Upper lobe of right lung (tissue), 1 donor: ENCODE measurements around the gene NAALADL2. TPM values are rescaled to one million over a fixed set of nuclear protein-coding genes. Genes with fewer than 3 reads are reported as not detected.

Experiments
- ATAC-seq: fragments of 200-7000 bp; cut with Tn5 transposase; one replicate; pipeline ENCODE4 v1.9.1; 2020; ENCODE audit warnings: mild to moderate bottlenecking, moderate library complexity
- DNase-seq: peaks from one replicate; pipeline ENCODE4 v3.0.0-alpha.2; 2020
- H3K27ac ChIP-seq: fragments of 200-600 bp; one replicate; pipeline ENCODE4 v1.8.0; 2022
- H3K27me3 ChIP-seq: fragments of 200-600 bp; one replicate; pipeline ENCODE4 v1.8.0; 2022; ENCODE audit warnings: mild to moderate bottlenecking
- H3K36me3 ChIP-seq: fragments of 200-600 bp; one replicate; pipeline ENCODE4 v1.8.0; 2022
- H3K4me1 ChIP-seq: fragments of 200-600 bp; one replicate; pipeline ENCODE4 v1.8.0; 2022
- H3K4me3 ChIP-seq: fragments of 200-600 bp; one replicate; pipeline ENCODE4 v1.8.0; 2022; ENCODE audit warnings: mild to moderate bottlenecking
- H3K9me3 ChIP-seq: fragments of 200-600 bp; one replicate; pipeline ENCODE4 v1.8.0; 2022
- CTCF ChIP-seq: fragments of 200-600 bp; IDR thresholded peaks from one replicate; pipeline ENCODE4 v1.8.0; 2022; ENCODE audit warnings: antibody characterized with exemption
- intact Hi-C: fragments of 100-400 bp; cut with DNase I; formaldehyde crosslinking; loops from one replicate; pipeline ENCODE4 v1.11.0; 2022
- total RNA-seq: library from RNA; stranded (reverse); fragmentation: NEBNext Ultra II Directional; extraction: Animal tissue kit (Norgen Biotek cat#: 25700); gene quantifications from one replicate; pipeline ENCODE4 v1.2.1, GENCODE V29; 2021
- donor health status: DM: no; HTN: yes; CAD: no; lungs with severe emphysema.

The NAALADL2 gene
- total RNA-seq, 1 donor from 2014 or later = 8.5 TPM

DNA sequence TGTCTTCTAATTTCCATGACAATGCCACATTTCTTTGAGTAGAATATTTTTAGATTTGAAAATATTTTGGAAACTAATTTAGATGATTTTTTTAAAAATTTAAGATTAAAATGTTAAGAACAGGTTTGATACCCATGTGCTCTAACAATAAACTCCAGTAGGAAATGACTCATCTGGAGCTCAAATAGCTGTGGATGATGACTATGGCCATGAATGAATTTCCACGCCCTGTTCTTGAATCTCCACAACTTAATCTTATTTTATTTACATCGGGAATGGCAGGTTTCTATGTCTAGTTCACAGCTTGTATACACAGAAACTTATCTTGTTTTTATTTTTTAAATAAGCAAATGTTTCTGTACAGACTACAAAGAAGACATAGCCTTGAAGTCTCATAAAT, 726.8 kb downstream of the NAALADL2 start:
- Histone ChIP-seq H3K4me1 (no peaks in the 10 kb centered on the region), H3K36me3 (no peaks in the 10 kb centered on the region), H3K9me3 (no peaks in the 10 kb centered on the region), H3K4me3 (no peak overlapping the region), H3K27me3 (no peaks in the 10 kb centered on the region), H3K27ac (no peak overlapping the region)
- ATAC-seq (no peak), DNase-seq (no peak)
- intact Hi-C loops = no loop called here
- TF ChIP-seq CTCF = no peak

GRCh38 chr3:175590745-175591144, 731.6 kb downstream of the NAALADL2 start:
- Histone ChIP-seq H3K4me3 (no peak overlapping the region), H3K9me3 (no peaks in the 10 kb centered on the region), H3K4me1 (no peaks in the 10 kb centered on the region), H3K27me3 (no peaks in the 10 kb centered on the region), H3K27ac (no peak overlapping the region), H3K36me3 (no peaks in the 10 kb centered on the region)
- no peak for DNase-seq
- intact Hi-C loops = no loop called here
- no peak for TF ChIP-seq CTCF
- no peak for ATAC-seq

DNA sequence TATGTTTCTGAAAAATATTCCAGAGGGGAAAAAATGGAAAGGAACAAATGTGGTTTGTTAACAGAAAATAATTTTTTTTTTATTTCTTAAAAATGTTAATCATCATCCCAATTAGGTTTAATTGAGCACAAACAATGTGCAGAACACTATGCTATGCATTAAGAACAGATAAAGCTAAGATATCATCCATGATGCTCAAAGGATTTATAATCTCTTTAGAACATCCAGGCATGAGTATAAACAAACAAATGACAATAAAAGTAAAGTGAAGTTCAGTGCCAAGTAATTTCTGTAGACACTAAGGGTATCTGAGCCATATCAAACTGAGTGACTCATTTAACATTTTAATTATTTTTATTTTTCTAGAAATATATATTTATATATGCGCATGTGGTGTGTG, 732.2 kb downstream of the NAALADL2 start:
- H3K4me1 ChIP-seq = no peaks in the 10 kb centered on the region
- no peaks in the 10 kb centered on the region for H3K36me3 ChIP-seq
- TF ChIP-seq CTCF = no peak
- ATAC-seq (no peak), DNase-seq (no peak)
- no peak overlapping the region for H3K4me3 ChIP-seq
- H3K9me3 ChIP-seq = no peaks in the 10 kb centered on the region
- no peak overlapping the region for H3K27ac ChIP-seq
- intact Hi-C loops = no loop called here
- no peaks in the 10 kb centered on the region for H3K27me3 ChIP-seq

- H3K4me3 ChIP-seq = no peak overlapping the region
- H3K36me3 ChIP-seq = no peaks in the 10 kb centered on the region
- no peak overlapping the region for H3K27ac ChIP-seq
- DNase-seq (no peak), ATAC-seq (no peak)
- no peaks in the 10 kb centered on the region for H3K27me3 ChIP-seq
- H3K9me3 ChIP-seq = no peaks in the 10 kb centered on the region
- H3K4me1 ChIP-seq = no peaks in the 10 kb centered on the region
- no peak for TF ChIP-seq CTCF
- intact Hi-C loops = no loop called here
These were observed 734.2 kb downstream of the NAALADL2 start for GRCh38 chr3:175593331-175593730.

DNA sequence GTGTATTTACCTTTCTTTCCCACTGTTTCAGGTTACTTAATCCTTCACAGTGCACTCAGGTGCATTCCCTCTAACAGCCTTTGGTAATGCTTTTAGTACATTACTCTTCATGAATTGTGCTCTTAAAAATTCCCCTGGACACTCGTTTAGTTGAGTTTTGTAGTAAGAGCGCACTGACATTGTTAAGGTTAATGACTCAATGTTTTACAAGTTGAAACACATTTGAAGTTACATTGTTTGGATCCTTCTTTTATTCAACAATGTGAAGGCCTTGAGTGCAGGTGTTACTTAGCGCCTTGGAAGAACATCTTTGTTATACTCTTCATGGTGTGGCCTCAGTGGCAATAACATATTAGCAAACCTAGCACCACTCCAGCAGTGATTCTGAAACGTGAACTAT, 739.6 kb downstream of the NAALADL2 start:
- no peak overlapping the region for H3K27ac ChIP-seq
- intact Hi-C loops = no loop called here
- DNase-seq (no peak), ATAC-seq (no peak)
- no peaks in the 10 kb centered on the region for H3K27me3 ChIP-seq
- no peak for TF ChIP-seq CTCF
- no peak overlapping the region for H3K4me3 ChIP-seq
- no peaks in the 10 kb centered on the region for H3K9me3 ChIP-seq
- no peaks in the 10 kb centered on the region for H3K36me3 ChIP-seq
- H3K4me1 ChIP-seq = no peaks in the 10 kb centered on the region

DNA sequence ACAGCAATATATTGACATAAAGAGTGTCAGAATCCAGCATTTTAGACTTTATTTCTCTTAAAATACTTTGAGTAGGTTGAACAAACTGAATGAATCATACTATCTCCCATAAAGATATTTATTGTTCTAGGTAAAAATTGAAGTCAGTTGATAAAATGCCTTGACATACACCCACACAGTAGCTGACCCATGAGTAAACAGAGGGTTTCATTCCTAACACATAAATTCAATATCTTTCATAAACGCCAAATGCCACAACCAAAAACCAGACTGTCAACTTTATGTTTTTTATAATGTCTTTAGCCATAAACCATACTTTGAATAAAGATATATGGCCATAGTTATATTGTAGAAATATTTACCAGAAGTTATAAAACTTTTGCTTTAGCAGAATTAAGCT, 742.4 kb downstream of the NAALADL2 start:
- no peak for TF ChIP-seq CTCF
- Histone ChIP-seq H3K27me3 (no peaks in the 10 kb centered on the region), H3K27ac (no peak overlapping the region), H3K9me3 (no peaks in the 10 kb centered on the region), H3K4me3 (no peak overlapping the region), H3K4me1 (no peaks in the 10 kb centered on the region), H3K36me3 (no peaks in the 10 kb centered on the region)
- DNase-seq (no peak), ATAC-seq (no peak)
- intact Hi-C loops = no loop called here
